HEK293 (cell line): ENCODE results near the gene TXNIP.

Experiments
- CTCF ChIP-seq: fragments of 450-650 bp; formaldehyde crosslinking; IDR thresholded peaks from 2 replicates; pipeline ENCODE4 v1.5.1; 2016; ENCODE audit warnings: missing biosample characterization, missing genetic modification characterization
- GLI4 ChIP-seq: fragments of 450-650 bp; formaldehyde crosslinking; IDR thresholded peaks from 2 replicates; pipeline ENCODE4 v1.5.1; 2016; ENCODE audit warnings: missing biosample characterization, missing genetic modification characterization
- ZBTB1 ChIP-seq: fragments of 450-650 bp; formaldehyde crosslinking; IDR thresholded peaks from 2 replicates; pipeline ENCODE4 v1.5.1; 2016; ENCODE audit warnings: missing biosample characterization, missing genetic modification characterization
- ZNF133 ChIP-seq: fragments of 450-650 bp; formaldehyde crosslinking; IDR thresholded peaks from 2 replicates; pipeline ENCODE4 v1.5.1; 2016; ENCODE audit warnings: missing biosample characterization, missing genetic modification characterization
- ZNF146 ChIP-seq: fragments of 450-650 bp; formaldehyde crosslinking; IDR thresholded peaks from 2 replicates; pipeline ENCODE4 v1.5.1; 2016; ENCODE audit warnings: missing biosample characterization, missing genetic modification characterization
- ZNF335 ChIP-seq: fragments of 450-650 bp; formaldehyde crosslinking; conservative IDR thresholded peaks from 2 replicates; pipeline ENCODE4 v1.5.1; 2016; ENCODE audit warnings: missing biosample characterization, missing genetic modification characterization
- ZNF660 ChIP-seq: fragments of 450-650 bp; IDR thresholded peaks from 2 replicates; pipeline ENCODE4 v1.5.1; 2018; ENCODE audit warnings: missing biosample characterization, mild to moderate bottlenecking, missing genetic modification characterization
- ZNF791 ChIP-seq: fragments of 450-650 bp; formaldehyde crosslinking; IDR thresholded peaks from 2 replicates; pipeline ENCODE4 v1.5.1; 2016; ENCODE audit warnings: missing biosample characterization, missing genetic modification characterization
- TF ChIP-seq, protein P1 (sequence below): fragments of 450-650 bp; formaldehyde crosslinking; IDR thresholded peaks from 2 replicates; pipeline ENCODE4 v1.5.1; 2016; ENCODE audit warnings: missing biosample characterization, missing genetic modification characterization
- TF ChIP-seq, protein P2 (sequence below): fragments of 450-650 bp; formaldehyde crosslinking; IDR thresholded peaks from 2 replicates; pipeline ENCODE4 v1.5.1; 2016; ENCODE audit warnings: missing biosample characterization, missing genetic modification characterization, low read depth

DNA sequence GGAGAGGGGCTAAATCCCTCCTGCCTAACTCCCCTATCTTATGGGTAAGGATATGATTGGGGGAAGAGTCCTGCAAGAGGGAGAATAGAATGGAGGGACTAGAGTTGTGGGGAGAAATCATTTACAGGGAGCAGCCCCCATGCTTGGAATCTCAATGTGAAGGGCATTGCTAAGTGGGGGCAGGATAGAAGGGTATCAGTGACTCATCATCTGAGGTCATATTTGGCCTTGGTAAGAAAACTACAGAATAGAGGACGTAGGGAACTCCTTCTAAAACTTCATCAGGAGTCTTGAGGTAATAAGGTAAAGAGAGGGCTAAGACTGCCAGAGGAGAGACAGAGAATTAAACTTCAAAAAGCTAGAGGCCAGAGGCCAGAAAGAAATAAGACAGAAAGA, 24.7 kb upstream of the TXNIP start:
- TF ChIP-seq, protein P1, sequence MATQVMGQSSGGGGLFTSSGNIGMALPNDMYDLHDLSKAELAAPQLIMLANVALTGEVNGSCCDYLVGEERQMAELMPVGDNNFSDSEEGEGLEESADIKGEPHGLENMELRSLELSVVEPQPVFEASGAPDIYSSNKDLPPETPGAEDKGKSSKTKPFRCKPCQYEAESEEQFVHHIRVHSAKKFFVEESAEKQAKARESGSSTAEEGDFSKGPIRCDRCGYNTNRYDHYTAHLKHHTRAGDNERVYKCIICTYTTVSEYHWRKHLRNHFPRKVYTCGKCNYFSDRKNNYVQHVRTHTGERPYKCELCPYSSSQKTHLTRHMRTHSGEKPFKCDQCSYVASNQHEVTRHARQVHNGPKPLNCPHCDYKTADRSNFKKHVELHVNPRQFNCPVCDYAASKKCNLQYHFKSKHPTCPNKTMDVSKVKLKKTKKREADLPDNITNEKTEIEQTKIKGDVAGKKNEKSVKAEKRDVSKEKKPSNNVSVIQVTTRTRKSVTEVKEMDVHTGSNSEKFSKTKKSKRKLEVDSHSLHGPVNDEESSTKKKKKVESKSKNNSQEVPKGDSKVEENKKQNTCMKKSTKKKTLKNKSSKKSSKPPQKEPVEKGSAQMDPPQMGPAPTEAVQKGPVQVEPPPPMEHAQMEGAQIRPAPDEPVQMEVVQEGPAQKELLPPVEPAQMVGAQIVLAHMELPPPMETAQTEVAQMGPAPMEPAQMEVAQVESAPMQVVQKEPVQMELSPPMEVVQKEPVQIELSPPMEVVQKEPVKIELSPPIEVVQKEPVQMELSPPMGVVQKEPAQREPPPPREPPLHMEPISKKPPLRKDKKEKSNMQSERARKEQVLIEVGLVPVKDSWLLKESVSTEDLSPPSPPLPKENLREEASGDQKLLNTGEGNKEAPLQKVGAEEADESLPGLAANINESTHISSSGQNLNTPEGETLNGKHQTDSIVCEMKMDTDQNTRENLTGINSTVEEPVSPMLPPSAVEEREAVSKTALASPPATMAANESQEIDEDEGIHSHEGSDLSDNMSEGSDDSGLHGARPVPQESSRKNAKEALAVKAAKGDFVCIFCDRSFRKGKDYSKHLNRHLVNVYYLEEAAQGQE: no peak
- no peak for TF ChIP-seq CTCF
- no peak for TF ChIP-seq GLI4
- no peak for TF ChIP-seq ZNF660 (tag by site-specific recombination)
- no peak for TF ChIP-seq ZNF133 (tag by site-specific recombination)
- TF ChIP-seq ZNF791 (tag by site-specific recombination): no peak
- TF ChIP-seq ZNF146 (tag by site-specific recombination): no peak
- no peak for TF ChIP-seq ZNF335 (tag by site-specific recombination)
- no peak for TF ChIP-seq ZBTB1 (tag by site-specific recombination)
- TF ChIP-seq, protein P2, sequence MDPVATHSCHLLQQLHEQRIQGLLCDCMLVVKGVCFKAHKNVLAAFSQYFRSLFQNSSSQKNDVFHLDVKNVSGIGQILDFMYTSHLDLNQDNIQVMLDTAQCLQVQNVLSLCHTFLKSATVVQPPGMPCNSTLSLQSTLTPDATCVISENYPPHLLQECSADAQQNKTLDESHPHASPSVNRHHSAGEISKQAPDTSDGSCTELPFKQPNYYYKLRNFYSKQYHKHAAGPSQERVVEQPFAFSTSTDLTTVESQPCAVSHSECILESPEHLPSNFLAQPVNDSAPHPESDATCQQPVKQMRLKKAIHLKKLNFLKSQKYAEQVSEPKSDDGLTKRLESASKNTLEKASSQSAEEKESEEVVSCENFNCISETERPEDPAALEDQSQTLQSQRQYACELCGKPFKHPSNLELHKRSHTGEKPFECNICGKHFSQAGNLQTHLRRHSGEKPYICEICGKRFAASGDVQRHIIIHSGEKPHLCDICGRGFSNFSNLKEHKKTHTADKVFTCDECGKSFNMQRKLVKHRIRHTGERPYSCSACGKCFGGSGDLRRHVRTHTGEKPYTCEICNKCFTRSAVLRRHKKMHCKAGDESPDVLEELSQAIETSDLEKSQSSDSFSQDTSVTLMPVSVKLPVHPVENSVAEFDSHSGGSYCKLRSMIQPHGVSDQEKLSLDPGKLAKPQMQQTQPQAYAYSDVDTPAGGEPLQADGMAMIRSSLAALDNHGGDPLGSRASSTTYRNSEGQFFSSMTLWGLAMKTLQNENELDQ: no peak
